Measurements from ENCODE around the gene SLC38A9.

- TF ChIP-seq POLR2A (IDR thresholded peaks at IDR 0.05; ENCODE audit: low read depth, low read length): no peak
- TF ChIP-seq TAF1 (IDR thresholded peaks at IDR 0.05; ENCODE audit: low read depth, low read length): no peak
- no peak for TF ChIP-seq POLR2AphosphoS5 (IDR thresholded peaks at IDR 0.05; ENCODE audit: low read depth, low read length)
- TF ChIP-seq SPI1 (IDR thresholded peaks at IDR 0.05; ENCODE audit: low read depth, low read length): no peak
These were observed 134.6 kb downstream of the SLC38A9 start for GRCh38 chr5:55577353-55578060.
